Panc1 (cell line): ENCODE measurements around the gene EEA1. TPM values are rescaled to one million over a fixed set of nuclear protein-coding genes. Genes with fewer than 3 reads are reported as not detected.

Experiments
- ATAC-seq: fragments of 200-7000 bp; cut with Tn5 transposase; 2 replicates; pipeline ENCODE4 v1.9.1; 2020; ENCODE audit warnings: mild to moderate bottlenecking, moderate library complexity
- BruUV-seq: library from RNA; stranded (reverse); fragments of 400-500 nt; replicated peaks from 2 replicates; lab custom pipeline; 2021; lab: Mats Ljungman, UMichigan
- CTCF ChIA-PET: fragments of 300-600 bp; sonication (Branson Sonifier 250); formaldehyde crosslinking; loops from one replicate; lab custom pipeline; 2022; ENCODE audit warnings: antibody characterized with exemption; lab: Charles Lee
- POLR2A ChIA-PET: fragments of 300-600 bp; sonication (Branson Sonifier 250); formaldehyde crosslinking; loops from one replicate; lab custom pipeline; 2022; ENCODE audit warnings: antibody characterized with exemption; lab: Charles Lee
- DNase-seq: peaks from one replicate; pipeline ENCODE4 v3.0.0-alpha.2; 2010; ENCODE audit warnings: low read depth, low spot score
- H3K27ac ChIP-seq: 2 replicates; pipeline ENCODE4 v1.5.1; 2011; ENCODE audit warnings: mild to moderate bottlenecking, low read length, inconsistent platforms
- H3K27me3 ChIP-seq: fragments of 200-500 bp; sonication (Bioruptor generic); 2 replicates; pipeline ENCODE4 v1.6.0; 2014; ENCODE audit warnings: low read length, inconsistent platforms; ENCODE audit not compliant: control insufficient read depth, insufficient read depth
- H3K36me3 ChIP-seq: fragments of 200-500 bp; sonication (Bioruptor generic); 2 replicates; pipeline ENCODE4 v1.5.1; 2014; ENCODE audit warnings: inconsistent platforms, mild to moderate bottlenecking, low read length, moderate library complexity; ENCODE audit not compliant: control insufficient read depth, insufficient read depth
- H3K4me1 ChIP-seq: 2 replicates; pipeline ENCODE4 v1.5.1; 2011; ENCODE audit warnings: inconsistent platforms, mild to moderate bottlenecking, low read length, moderate library complexity; ENCODE audit not compliant: control insufficient read depth, insufficient read depth
- H3K4me3 ChIP-seq, 2 experiments: 2 replicates each; pipeline ENCODE4 v1.5.1; 2011 to 2012; ENCODE audit warnings: low read depth in 2 of 2, low read length in 2 of 2, mild to moderate bottlenecking in 2 of 2, inconsistent platforms in 1 of 2, moderate library complexity in 1 of 2
- H3K9me3 ChIP-seq: fragments of 200-500 bp; sonication (Bioruptor generic); 2 replicates; pipeline ENCODE4 v1.5.1; 2014; ENCODE audit warnings: low read depth, mild to moderate bottlenecking, inconsistent platforms, low read length, moderate library complexity; ENCODE audit not compliant: control insufficient read depth, insufficient read depth
- CTCF ChIP-seq: fragments of 450-650 bp; IDR thresholded peaks from 2 replicates; pipeline ENCODE4 v1.5.1; 2017; ENCODE audit warnings: mild to moderate bottlenecking
- POLR2AphosphoS5 ChIP-seq: IDR thresholded peaks from 2 replicates; pipeline ENCODE4 v1.6.1; 2012; ENCODE audit warnings: mild to moderate bottlenecking, low read depth, low read length, moderate library complexity
- REST ChIP-seq, 2 experiments: IDR thresholded peaks; 2 replicates each; pipeline ENCODE4 v1.6.1; 2011 to 2012; ENCODE audit warnings: low read depth in 2 of 2, control low read depth in 1 of 2, low read length in 1 of 2, mild to moderate bottlenecking in 1 of 2, moderate library complexity in 1 of 2; ENCODE audit not compliant: insufficient read depth in 1 of 2
- SIN3A ChIP-seq: IDR thresholded peaks from 2 replicates; pipeline ENCODE4 v1.6.1; 2012; ENCODE audit warnings: low read depth, mild to moderate bottlenecking, low read length, moderate library complexity, borderline replicate concordance; ENCODE audit not compliant: insufficient read depth
- TCF7L2 ChIP-seq: IDR thresholded peaks from 2 replicates; pipeline ENCODE4 v1.6.1; 2011; ENCODE audit warnings: mild to moderate bottlenecking, low read depth, low read length, inconsistent platforms
- in situ Hi-C: cut with HindIII; loops from 2 replicates; pipeline ENCODE4 v1.10.0; 2016; ENCODE audit warnings: low sequenced_read_pairs, low pct_unique_long_range_greater_than_20kb
- intact Hi-C: fragments of 100-400 bp; cut with micrococcal nuclease; formaldehyde crosslinking; loops from one replicate; pipeline ENCODE4 v1.10.0; 2022; ENCODE audit not compliant: unreplicated experiment
- total RNA-seq: library from RNA; stranded (reverse); gene quantifications from one replicate; pipeline ENCODE4 v1.2.1, GENCODE V29; 2021; ENCODE audit not compliant: unreplicated experiment

The EEA1 gene
- total RNA-seq, 1 experiment from 2014 or later = 15.1 TPM

- no peaks in the 10 kb centered on the region for H3K4me1 ChIP-seq
- CTCF ChIA-PET = no interaction called here
- H3K36me3 ChIP-seq = no peaks in the 10 kb centered on the region
- ATAC-seq (no peak), DNase-seq (no peak)
- in situ Hi-C loops (no loop called here), intact Hi-C loops (no loop called here)
- BruUV-seq = no TSS peak
- H3K27ac ChIP-seq = no peak overlapping the region
- no peak overlapping the region for H3K4me3 ChIP-seq
- H3K9me3 ChIP-seq = peaks cover 6% of the 10 kb centered on the region; the same call in 1 of the 2 replicates
- TF ChIP-seq POLR2AphosphoS5 = no peak
- TF ChIP-seq CTCF = no peak
- no peaks in the 10 kb centered on the region for H3K27me3 ChIP-seq
- POLR2A ChIA-PET = no interaction called here
These were observed 23.8 kb downstream of the EEA1 start for GRCh38 chr12:92905258-92905810.

- in situ Hi-C loops = no loop called here
- ATAC-seq (no peak), DNase-seq (no peak)
- Histone ChIP-seq H3K4me3 (no peak overlapping the region), H3K27me3 (no peaks in the 10 kb centered on the region), H3K9me3 (no peaks in the 10 kb centered on the region), H3K4me1 (peaks cover 9% of the 10 kb centered on the region), H3K36me3 (no peaks in the 10 kb centered on the region), H3K27ac (no peak overlapping the region)
- TF ChIP-seq POLR2AphosphoS5 = no peak
- no peak for TF ChIP-seq TCF7L2
- TF ChIP-seq REST (IDR thresholded peaks at IDR 0.05; ENCODE audit: insufficient read depth in 1 of 2, low read depth in 2 of 2, low read length in 1 of 2) = no peak
- TF ChIP-seq SIN3A = no peak
- no peak for TF ChIP-seq CTCF
- intact Hi-C loops = no loop called here
- ChIA-PET CTCF (no interaction called here), POLR2A (no interaction called here)
- no TSS peak for BruUV-seq
These were observed 28.2 kb downstream of the EEA1 start for GRCh38 chr12:92900941-92901340.
